ENCODE data around the gene TMEM41B.

DNA sequence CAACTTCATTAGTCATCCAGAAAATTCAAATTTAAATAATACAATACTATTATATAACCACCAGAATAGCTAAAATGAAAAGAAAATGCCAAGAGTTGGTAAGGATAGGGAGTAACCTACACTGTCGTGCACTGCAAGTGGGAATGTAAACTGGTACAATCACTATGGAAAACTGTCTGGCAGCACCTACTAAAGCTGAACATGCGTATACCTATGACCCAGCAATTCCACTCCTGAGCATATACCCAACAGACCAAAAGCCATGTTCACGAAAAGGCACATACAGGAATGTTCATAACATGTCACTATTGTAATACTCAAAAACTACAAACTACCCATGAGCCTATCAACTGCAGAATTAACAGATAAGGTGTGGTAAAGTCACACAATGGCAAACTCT is 81.9 kb downstream of the TMEM41B start:
- no peak for TF ChIP-seq POLR2AphosphoS5 (IDR thresholded peaks at IDR 0.05; ENCODE audit: low read depth, low read length)
- TF ChIP-seq SIN3A (IDR thresholded peaks at IDR 0.05; ENCODE audit: borderline replicate concordance, insufficient read depth, low read length) = no peak

Measured in PFSK-1 (cell line).